G401 (cell line): Measurements from ENCODE around the gene INTS12. TPM values are rescaled to one million over a fixed set of nuclear protein-coding genes. Genes with fewer than 3 reads are reported as not detected.
"Not testable (repeated sequence)": the region's sequence is repeated elsewhere in the genome, so short reads cannot be mapped to it uniquely, and the experiment has no call there.

Experiments used
- DNase-seq: peaks from one replicate; pipeline ENCODE4 v3.0.0-alpha.2; 2015; ENCODE audit warnings: low spot score
- in situ Hi-C: cut with HindIII; loops from 2 replicates; pipeline ENCODE4 v1.10.0; 2016; ENCODE audit warnings: low sequenced_read_pairs, mixed read lengths
- total RNA-seq: library from RNA; depleted of rRNA; stranded (reverse); fragments of >200 nt; shearing (Covaris generic); gene quantifications from 2 replicates; pipeline ENCODE4 v1.2.3, GENCODE V29; 2014

The INTS12 gene
- total RNA-seq, 1 experiment from 2014 or later = 30.1 TPM

- in situ Hi-C loops, DNase-seq: not testable (repeated sequence)
These were observed 12.7 kb downstream of the INTS12 start for GRCh38 chr4:105695832-105696231.

DNA sequence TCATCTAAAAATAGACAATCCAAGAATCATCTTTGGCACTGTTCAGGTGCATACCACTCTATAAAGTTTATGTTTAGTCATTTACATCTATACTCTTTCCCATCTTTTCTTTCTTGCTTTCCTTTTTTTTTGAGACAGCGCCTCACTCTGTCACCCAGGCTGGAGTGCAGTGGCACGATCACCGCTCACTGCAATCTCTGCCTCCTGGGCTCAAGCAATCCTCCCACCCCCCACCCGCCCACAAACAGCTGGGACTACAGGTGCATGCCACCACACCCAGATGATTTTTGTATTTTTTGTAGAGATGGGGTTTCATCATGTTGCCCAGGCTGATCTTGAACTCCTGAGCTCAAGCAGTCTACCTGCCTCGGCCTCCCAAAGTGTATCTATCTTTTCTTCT lies 13.7 kb downstream of the INTS12 start:
- in situ Hi-C loops, DNase-seq: not testable (repeated sequence)

DNA sequence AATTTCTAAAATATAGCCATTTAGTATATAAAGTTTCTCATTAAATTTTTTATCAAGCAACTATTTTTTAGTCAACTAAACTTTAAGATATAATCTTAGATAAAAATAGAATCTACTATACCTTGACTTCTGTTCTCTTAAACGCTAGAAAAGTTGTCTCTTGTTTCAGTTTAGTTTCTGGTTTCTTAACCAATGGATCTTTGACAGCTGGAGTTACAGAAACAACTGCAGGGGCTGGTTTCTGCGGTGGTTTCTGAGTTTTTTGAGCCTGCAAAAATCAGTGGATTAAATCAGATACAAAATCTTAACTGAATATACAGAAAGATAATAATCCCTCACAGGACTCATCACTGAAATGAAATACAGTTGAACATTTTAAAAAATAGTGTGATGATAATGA lies 21.9 kb downstream of the INTS12 start:
- in situ Hi-C loops = no loop called here
- DNase-seq = no peak

DNA sequence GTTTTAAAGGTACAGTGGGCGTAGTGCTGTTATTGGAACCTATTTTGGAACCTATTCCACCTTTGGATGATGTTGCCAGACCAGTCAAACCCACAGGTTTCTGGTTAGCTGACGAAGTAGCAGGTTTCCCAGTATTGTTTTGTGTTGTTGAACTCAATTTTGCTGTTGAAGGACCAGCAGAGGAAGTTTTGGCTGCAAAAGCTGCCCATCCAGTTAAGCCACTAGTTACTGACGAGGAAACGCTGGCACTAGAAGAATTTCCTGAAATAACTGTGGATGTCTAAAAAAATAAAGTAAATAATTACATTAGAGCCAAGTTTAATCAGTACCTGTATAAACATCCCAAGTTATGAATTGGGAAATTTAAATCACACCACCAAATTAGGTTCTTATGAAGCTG lies 25.5 kb downstream of the INTS12 start:
- in situ Hi-C loops = no loop called here

DNA sequence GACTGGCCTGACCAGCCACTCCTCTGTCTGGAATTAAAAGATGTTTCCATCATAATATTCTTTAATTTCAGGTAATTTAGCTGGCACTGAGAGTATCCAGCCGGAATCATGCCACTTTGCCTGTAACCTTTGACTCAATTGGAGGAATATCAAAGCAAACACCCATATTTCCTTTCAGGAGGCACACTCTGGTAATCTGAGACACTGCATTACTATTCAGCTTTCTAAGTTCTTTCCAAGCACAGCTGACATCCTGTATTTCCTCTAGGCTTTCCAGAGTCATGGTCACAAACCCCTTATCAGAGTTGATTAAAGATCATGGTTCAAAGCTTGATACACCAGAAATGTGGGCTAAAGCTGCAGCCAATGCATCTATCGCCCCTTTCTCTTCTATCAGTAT lies 29.3 kb downstream of the INTS12 start:
- DNase-seq = no peak
- in situ Hi-C loops = no loop called here

More for the DNA sequence above, 25.5 kb downstream of the INTS12 start:
- DNase-seq = no peak

DNA sequence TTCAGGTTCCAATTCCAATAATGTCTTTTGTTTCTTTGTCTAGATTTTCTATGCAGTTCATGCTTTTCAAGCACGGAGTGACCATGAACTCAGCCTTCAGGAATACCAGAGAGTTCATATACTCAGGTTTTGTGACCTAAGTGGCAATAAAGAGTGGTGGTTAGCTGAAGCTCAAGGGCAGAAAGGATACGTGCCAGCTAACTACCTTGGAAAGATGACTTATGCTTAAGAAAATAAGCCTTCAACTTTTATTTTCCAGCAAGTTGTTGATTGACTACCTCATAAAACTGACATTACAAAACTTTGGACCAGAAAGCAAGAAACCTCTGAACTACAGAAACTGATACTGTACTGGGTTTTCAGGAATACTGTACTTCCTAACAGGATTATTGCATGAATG lies 30.8 kb downstream of the INTS12 start:
- DNase-seq = no peak
- in situ Hi-C loops = no loop called here

DNA sequence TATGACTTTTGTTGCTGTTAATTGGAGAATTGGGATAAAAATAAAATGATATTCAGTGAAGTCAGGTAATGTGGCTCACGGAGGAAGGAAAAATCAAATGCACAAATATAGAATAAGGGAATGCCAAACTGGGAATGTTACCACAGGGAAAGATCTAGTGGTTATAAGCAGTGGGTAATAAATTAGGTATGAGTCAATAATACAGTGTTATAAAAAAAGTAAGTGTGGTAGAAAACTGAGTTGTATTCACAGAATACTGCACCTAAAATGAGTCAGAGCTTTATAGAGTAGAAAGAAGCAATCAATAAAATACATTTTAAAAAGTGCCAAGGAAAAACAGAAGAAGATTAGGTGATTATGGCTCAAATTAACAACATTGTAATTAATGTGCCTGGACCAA lies 34.5 kb downstream of the INTS12 start:
- in situ Hi-C loops = no loop called here
- DNase-seq = no peak

GRCh38 chr4:105671301-105671700 lies 37.2 kb downstream of the INTS12 start:
- in situ Hi-C loops = no loop called here
- DNase-seq = no peak

DNA sequence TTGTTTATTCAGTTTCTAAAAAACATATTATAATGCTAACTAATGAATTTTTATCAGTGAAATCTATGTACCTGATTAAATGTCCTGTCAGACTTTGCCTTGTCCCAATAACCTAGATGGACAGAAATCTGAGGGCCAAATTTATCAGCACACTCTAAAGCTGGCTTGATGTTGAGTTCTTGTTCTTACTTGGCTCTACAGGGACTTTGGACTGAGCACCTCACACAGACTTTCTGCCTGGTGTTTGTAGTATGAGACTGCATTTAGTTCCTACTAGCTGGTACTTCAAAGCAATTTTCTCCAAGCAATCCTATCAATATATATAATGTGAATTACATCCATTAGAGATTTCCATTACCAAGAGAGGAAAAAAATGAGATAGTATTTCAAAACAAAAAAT lies 37.8 kb downstream of the INTS12 start:
- DNase-seq = no peak
- in situ Hi-C loops = no loop called here

- in situ Hi-C loops = no loop called here
These were observed 41.8 kb downstream of the INTS12 start for GRCh38 chr4:105666693-105667092.

DNA sequence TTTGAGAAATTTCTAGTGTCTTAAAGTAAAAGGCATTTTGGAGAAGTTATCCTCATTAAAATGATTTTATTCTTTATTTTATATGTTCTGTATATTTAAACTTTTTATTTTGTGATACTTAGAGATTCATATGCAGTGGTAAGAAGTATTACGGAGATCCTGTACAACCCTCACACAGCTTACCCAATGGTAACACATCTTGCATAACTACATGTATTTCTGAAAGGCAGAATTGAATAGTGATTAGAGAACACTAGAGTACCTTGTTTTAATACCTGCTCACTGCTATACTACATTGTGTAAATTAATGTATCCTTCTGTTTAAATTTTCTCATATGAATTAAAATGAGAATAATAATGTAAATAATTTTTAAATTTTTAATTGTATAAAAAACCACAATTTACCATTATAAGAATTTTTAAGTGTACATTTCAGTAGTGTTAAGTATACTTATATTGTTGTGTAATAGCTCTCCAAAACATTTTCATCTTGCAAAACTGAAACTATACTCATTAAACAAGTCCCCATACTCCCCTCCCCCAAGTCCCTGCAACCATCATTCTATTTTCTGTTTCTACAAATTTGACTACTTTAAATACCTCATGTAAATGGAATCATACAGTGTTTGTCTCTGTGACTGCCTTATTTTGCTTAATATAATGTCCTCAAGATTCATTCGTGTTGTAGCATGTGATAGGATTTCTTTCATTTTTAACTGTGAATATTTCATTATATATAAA lies 45.4 kb downstream of the INTS12 start:
- in situ Hi-C loops = no loop called here
- DNase-seq = no peak

More at GRCh38 chr4:105666693-105667092, 41.8 kb downstream of the INTS12 start:
- no peak for DNase-seq

DNA sequence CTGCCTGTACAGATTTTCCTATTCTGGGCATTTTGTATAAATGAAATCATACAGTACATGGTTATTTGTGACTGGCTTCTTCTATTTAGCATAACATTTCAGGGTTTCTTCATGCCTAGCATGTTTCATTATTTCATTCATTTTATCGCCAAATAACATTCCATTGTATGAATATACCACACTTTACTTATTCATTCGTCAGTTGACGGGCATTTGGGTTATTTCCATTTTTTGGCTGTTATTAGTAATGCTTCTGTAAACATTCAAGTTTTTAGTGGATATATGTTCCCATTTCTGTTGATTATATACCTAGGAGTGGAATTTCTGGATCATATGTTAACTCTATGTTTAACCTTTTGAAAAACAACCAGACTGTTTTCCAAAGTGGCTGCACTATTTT lies 47.5 kb downstream of the INTS12 start:
- in situ Hi-C loops = no loop called here
- no peak for DNase-seq

- in situ Hi-C loops = no loop called here
- DNase-seq = no peak
These were observed 49.3 kb downstream of the INTS12 start for GRCh38 chr4:105659190-105659589.

DNA sequence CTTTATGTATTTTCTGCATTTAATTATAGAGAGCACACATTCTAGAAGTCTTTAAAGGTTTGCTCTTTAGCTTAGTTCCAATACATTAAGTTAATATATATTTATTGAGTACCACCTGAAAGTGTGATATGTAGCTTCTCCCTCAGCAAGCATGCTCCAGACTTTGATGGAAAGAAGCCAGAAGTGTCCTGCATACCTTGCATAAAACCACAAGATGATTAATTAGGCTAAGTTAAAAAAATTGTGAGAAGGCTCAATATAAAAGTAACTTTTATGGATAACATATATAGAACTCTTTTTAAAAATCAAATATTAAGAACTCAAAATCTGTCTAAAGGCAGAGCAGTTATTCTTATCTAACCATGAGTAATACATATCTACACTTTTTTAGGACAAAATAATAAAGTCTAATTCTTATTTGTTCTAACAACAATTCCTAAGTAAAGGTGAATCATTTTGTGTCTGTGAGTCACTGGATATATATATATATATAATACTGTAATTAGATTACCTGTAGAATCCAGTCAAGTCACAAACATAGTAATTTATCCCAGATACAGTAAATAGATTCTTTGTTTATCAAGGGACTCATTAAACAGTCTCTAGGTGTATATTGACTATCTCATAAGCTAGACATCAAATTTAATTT lies 51.2 kb downstream of the INTS12 start:
- no peak for DNase-seq
- in situ Hi-C loops = no loop called here

GRCh38 chr4:105652286-105652888 lies 56.1 kb downstream of the INTS12 start:
- in situ Hi-C loops = no loop called here
- DNase-seq = no peak

- no peak for DNase-seq
- in situ Hi-C loops = no loop called here
These were observed 56.6 kb downstream of the INTS12 start for GRCh38 chr4:105651884-105652283.

DNA sequence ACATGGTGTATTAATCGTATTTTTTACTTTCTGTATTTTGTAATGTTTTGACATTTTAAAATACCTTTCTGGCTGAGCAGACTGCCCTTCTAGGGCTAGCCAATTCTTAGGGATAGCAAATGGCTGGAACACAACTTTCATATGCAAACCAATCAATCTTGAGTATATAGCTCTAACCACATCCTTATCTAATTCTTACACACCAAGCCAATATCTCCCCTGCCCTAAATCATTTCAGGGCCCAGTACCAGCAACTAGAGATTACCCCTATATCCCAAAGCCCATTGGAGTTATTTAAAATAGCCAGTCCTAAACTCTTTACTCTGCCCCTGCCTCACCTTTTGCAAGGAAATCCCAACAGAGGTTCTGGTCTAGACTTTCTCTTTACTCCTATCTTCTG lies 58.3 kb downstream of the INTS12 start:
- in situ Hi-C loops = no loop called here
- DNase-seq = no peak

DNA sequence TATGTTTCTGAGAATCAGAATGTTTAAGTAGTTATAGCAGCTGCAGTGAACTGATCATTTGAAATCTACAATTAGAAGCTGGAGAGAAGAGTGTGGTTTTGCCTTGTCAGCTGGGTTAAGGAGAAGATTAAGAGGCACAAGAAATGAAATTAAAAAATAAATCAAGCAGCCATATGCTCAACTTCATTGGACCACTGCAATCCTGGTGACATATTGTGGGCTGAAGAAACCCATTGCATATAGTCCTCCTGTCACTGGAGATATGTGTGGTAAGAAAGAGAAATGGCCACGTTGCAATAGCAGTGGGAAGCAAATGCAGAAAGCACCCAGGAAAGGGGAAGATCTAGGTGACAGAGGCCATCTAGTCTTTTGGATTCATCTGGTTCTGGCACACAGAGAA lies 63.0 kb downstream of the INTS12 start:
- DNase-seq = no peak

DNA sequence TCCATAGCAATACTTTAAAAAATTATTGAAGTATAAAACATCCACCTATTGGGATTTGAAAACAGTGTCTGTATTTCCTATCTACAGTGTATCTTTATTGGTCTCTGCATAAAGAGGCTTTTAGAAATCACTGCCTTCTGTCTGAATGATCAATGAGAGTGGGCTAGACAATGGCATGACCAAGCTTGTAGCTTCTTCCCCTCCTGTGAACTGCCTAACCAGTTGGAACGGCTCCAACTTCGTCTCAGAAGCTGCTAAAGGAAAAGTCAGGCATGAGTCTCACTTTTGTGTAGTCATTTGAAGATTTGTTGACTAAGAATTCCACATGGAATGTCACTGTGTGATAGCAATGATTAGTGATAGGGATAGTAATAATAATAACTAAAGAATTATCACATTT lies 64.2 kb downstream of the INTS12 start:
- in situ Hi-C loops = no loop called here

More for the DNA sequence above, 63.0 kb downstream of the INTS12 start:
- in situ Hi-C loops = no loop called here

GRCh38 chr4:105641845-105642244 lies 66.6 kb downstream of the INTS12 start:
- in situ Hi-C loops = no loop called here

More for the DNA sequence above, 64.2 kb downstream of the INTS12 start:
- DNase-seq = no peak

More at GRCh38 chr4:105641845-105642244, 66.6 kb downstream of the INTS12 start:
- no peak for DNase-seq
